SHP77 treated with DMSO at 0.1 percent for 48 hours (cell line): ENCODE results near the gene UBQLN4.
"Not testable (repeated sequence)": the region's sequence is repeated elsewhere in the genome, so short reads cannot be mapped to it uniquely, and the experiment has no call there.

Source experiments
- DNase-seq: peaks from one replicate; lab custom pipeline; 2025; lab: John Stamatoyannopoulos, UW

UBQLN4 gene

GRCh38 chr1:156081180-156081916, 27.8 kb upstream of the UBQLN4 start:
- no peak for DNase-seq

GRCh38 chr1:156080863-156081179, 27.2 kb upstream of the UBQLN4 start:
- DNase-seq = no peak

GRCh38 chr1:156080241-156080862, 26.8 kb upstream of the UBQLN4 start:
- no peak for DNase-seq

- DNase-seq = no peak
Observed at GRCh38 chr1:156079762-156080161, 26.2 kb upstream of the UBQLN4 start.

GRCh38 chr1:156078728-156079127, 25.1 kb upstream of the UBQLN4 start:
- DNase-seq = no peak

GRCh38 chr1:156077430-156077760, 23.8 kb upstream of the UBQLN4 start:
- no peak for DNase-seq

GRCh38 chr1:156076609-156077429, 23.2 kb upstream of the UBQLN4 start:
- DNase-seq = no peak

GRCh38 chr1:156075775-156076204, 22.2 kb upstream of the UBQLN4 start:
- no peak for DNase-seq

- DNase-seq = no peak
Observed at GRCh38 chr1:156075162-156075561, 21.6 kb upstream of the UBQLN4 start.

- no peak for DNase-seq
Observed at GRCh38 chr1:156074661-156075060, 21.1 kb upstream of the UBQLN4 start.

- DNase-seq = no peak
Observed at GRCh38 chr1:156073740-156074139, 20.1 kb upstream of the UBQLN4 start.

GRCh38 chr1:156073110-156073687, 19.6 kb upstream of the UBQLN4 start:
- DNase-seq = no peak

- DNase-seq = no peak
Observed at GRCh38 chr1:156072251-156072650, 18.7 kb upstream of the UBQLN4 start.

- not testable (repeated sequence) for DNase-seq
Observed at GRCh38 chr1:156071332-156071816, 17.8 kb upstream of the UBQLN4 start.

- DNase-seq = peak; percentile 45
Observed at GRCh38 chr1:156070548-156070947, 16.9 kb upstream of the UBQLN4 start.

GRCh38 chr1:156069490-156070455, 16.2 kb upstream of the UBQLN4 start:
- no peak for DNase-seq

GRCh38 chr1:156067262-156067661, 13.7 kb upstream of the UBQLN4 start:
- DNase-seq = no peak

- no peak for DNase-seq
Observed at GRCh38 chr1:156065871-156066270, 12.3 kb upstream of the UBQLN4 start.

- DNase-seq = no peak
Observed at GRCh38 chr1:156065212-156065611, 11.6 kb upstream of the UBQLN4 start.

- DNase-seq = no peak
Observed at GRCh38 chr1:156064615-156065014, 11.0 kb upstream of the UBQLN4 start.

GRCh38 chr1:156063997-156064285, 10.3 kb upstream of the UBQLN4 start:
- DNase-seq = no peak

- DNase-seq = no peak
Observed at GRCh38 chr1:156062189-156062588, 8.6 kb upstream of the UBQLN4 start.
